Fibroblast of the aortic adventitia (primary cell): ENCODE measurements around the gene PUSL1. TPM values are rescaled to one million over a fixed set of nuclear protein-coding genes. Genes with fewer than 3 reads are reported as not detected.
A peak's percentile ranks its signal among the peaks of the same experiment; 100 is the strongest.

Source experiments
- DNase-seq: peaks from one replicate; pipeline ENCODE4 v3.0.0-alpha.2; 2010; ENCODE audit warnings: low read depth
- H3K4me3 ChIP-seq: 2 replicates; pipeline ENCODE4 v1.5.1; 2011; ENCODE audit warnings: low read depth, mild to moderate bottlenecking, control low read depth, low read length, moderate library complexity
- small RNA-seq: library from RNA; depleted of rRNA; stranded (forward); fragments of <200 nt; gene quantifications from one replicate; pipeline ENCODE3, GENCODE V24; 2012
- total RNA-seq: library from RNA; depleted of rRNA; stranded (reverse); fragments of >200 nt; gene quantifications from 2 replicates; pipeline ENCODE4 v1.2.3, GENCODE V29; 2012; ENCODE audit warnings: low replicate concordance
- TF ChIP-seq, protein P1 (sequence below): IDR thresholded peaks from 2 replicates; pipeline ENCODE4 v1.5.1; 2011; ENCODE audit warnings: mild to moderate bottlenecking, low read length, control low read depth, inconsistent platforms; ENCODE audit not compliant: insufficient read depth

The PUSL1 gene
- total RNA-seq, 1 donor = 25.9 TPM

DNA sequence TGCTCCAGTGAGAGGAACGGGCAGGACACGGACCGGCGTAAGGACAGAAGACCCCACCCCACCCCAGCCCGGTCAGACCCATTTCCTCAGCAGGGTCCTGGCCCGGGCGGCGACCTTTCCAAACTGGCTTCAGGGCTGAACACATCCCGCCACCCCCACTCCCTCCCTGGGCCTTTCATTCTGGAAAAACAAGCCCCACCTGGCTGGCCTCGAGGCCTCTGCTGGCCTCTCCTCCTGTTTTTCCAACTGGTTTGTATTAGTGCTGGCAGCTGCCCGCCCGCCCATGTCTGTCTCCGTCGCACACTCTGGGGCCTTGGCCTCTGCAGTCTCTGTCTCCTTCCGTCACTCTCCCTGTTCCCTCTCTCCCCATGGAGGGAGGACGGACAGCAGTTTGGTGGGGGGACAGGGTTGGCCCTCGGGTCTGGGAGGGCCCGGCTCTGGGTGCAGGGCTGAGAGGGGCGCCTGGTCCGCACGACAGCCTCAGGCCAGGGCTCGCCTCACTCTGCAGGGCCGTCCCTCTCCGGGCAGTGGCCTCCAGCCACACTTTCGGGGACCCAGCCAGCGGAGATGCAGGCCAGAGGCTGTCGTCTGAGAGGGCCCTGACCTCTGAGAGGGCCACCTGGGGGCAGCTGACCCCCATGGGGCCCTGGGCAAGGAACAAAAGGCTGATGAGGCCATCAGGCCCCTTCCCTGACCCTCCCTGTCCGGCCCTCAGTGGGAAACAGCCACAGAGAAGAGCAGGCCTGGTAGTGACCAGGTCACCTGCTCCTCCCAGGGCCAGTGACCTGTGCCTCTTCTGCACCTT is 51.5 kb downstream of the PUSL1 start:
- peak; percentile 87 for DNase-seq
- peak overlapping the region; percentile 50 for H3K4me3 ChIP-seq
- TF ChIP-seq, protein P1, sequence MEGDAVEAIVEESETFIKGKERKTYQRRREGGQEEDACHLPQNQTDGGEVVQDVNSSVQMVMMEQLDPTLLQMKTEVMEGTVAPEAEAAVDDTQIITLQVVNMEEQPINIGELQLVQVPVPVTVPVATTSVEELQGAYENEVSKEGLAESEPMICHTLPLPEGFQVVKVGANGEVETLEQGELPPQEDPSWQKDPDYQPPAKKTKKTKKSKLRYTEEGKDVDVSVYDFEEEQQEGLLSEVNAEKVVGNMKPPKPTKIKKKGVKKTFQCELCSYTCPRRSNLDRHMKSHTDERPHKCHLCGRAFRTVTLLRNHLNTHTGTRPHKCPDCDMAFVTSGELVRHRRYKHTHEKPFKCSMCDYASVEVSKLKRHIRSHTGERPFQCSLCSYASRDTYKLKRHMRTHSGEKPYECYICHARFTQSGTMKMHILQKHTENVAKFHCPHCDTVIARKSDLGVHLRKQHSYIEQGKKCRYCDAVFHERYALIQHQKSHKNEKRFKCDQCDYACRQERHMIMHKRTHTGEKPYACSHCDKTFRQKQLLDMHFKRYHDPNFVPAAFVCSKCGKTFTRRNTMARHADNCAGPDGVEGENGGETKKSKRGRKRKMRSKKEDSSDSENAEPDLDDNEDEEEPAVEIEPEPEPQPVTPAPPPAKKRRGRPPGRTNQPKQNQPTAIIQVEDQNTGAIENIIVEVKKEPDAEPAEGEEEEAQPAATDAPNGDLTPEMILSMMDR = no peak

DNA sequence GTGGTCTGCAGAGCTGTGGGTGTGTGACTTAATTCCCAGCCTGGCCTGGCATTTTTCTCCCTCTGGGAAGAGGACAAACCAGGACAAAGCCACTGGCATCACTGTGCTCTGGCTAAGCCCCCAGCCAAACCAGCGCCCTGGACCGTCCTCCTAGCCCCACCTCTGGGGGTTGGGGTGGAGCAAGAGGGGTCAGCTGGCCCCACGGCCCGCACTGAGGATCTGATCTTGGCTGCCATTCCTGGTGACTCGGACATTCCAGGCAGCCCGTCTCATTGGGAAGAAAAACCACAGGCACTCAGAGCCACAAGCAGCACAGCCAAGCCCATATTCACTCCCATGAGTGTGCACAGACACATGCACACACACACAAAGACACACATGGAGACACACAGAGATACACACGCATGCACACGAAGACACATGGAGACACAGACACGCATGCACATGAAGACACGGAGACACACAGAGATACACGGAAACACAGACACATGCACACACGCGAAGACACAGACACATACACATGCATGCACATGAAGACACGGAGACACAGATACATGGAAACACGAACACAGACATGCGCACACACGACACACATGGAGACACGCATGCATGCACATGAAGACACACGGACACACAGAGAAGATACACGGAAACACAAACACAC is 52.2 kb downstream of the PUSL1 start:
- TF ChIP-seq, protein P1 = no peak
- H3K4me3 ChIP-seq = peak overlapping the region; percentile 1
- peak; percentile 94 for DNase-seq

Small RNA genes lying within 50 kb of the gene (small RNA-seq; reads per million reads assigned to genes)
- gene MIR6726 = not detected

Other genes with a start within 250 kb of the PUSL1 start
- gene RNF223, start 234.3 kb upstream of the PUSL1 start, total RNA-seq = not detected in 2 replicates
- gene C1orf159, start 192.5 kb upstream of the PUSL1 start, total RNA-seq = 6.1 and 7.7 TPM in 2 replicates
- not detected in 2 replicates for gene TTLL10, start 134.7 kb upstream of the PUSL1 start, total RNA-seq
- gene TNFRSF18, start 102.0 kb upstream of the PUSL1 start, total RNA-seq = not detected in 2 replicates
- 0.65 TPM in 1 of 2 replicates, not detected in the other for gene TNFRSF4, start 94.4 kb upstream of the PUSL1 start, total RNA-seq
- 91.6 and 126 TPM in 2 replicates for gene SDF4, start 76.6 kb upstream of the PUSL1 start, total RNA-seq
- 24.7 and 37.1 TPM in 2 replicates for gene B3GALT6, start 76.4 kb upstream of the PUSL1 start, total RNA-seq
- 0.65 and 1.4 TPM in 2 replicates for gene C1QTNF12, start 61.9 kb upstream of the PUSL1 start, total RNA-seq
- gene UBE2J2, start 34.7 kb upstream of the PUSL1 start, total RNA-seq = 19.9 and 35.3 TPM in 2 replicates
- gene SCNN1D, start 28.2 kb upstream of the PUSL1 start, total RNA-seq = 0.54 and 0.74 TPM in 2 replicates
- gene ACAP3, start 667 bp upstream of the PUSL1 start, total RNA-seq = 43.2 and 106 TPM in 2 replicates
- 35.0 and 53.1 TPM in 2 replicates for gene INTS11, start 16.1 kb downstream of the PUSL1 start, total RNA-seq
- gene CPTP, start 16.2 kb downstream of the PUSL1 start, total RNA-seq = 9.4 and 17.7 TPM in 2 replicates
- gene TAS1R3, start 22.7 kb downstream of the PUSL1 start, total RNA-seq = 0.09 and 0.57 TPM in 2 replicates
- 31.3 and 89.0 TPM in 2 replicates for gene DVL1, start 40.8 kb downstream of the PUSL1 start, total RNA-seq
- 367 and 605 TPM in 2 replicates for gene MXRA8, start 50.0 kb downstream of the PUSL1 start, total RNA-seq
- gene AURKAIP1, start 66.6 kb downstream of the PUSL1 start, total RNA-seq = 71.1 and 82.0 TPM in 2 replicates
- gene CCNL2, start 90.7 kb downstream of the PUSL1 start, total RNA-seq = 102 and 133 TPM in 2 replicates
- gene MRPL20, start 98.7 kb downstream of the PUSL1 start, total RNA-seq = 104 and 123 TPM in 2 replicates
- 1.7 and 2.4 TPM in 2 replicates for gene ANKRD65, start 112.7 kb downstream of the PUSL1 start, total RNA-seq
- gene VWA1, start 127.1 kb downstream of the PUSL1 start, total RNA-seq = 1.8 and 2.9 TPM in 2 replicates
- under 0.01 TPM in 1 of 2 replicates, not detected in the other for gene ATAD3C, start 141.1 kb downstream of the PUSL1 start, total RNA-seq
- gene ATAD3B, start 163.2 kb downstream of the PUSL1 start, total RNA-seq = 5.2 and 15.7 TPM in 2 replicates
- gene ATAD3A, start 203.6 kb downstream of the PUSL1 start, total RNA-seq = 28.0 and 35.6 TPM in 2 replicates
- gene TMEM240, start 232.0 kb downstream of the PUSL1 start, total RNA-seq = 0.82 and 3.6 TPM in 2 replicates